CD14-positive monocyte (primary cell): ENCODE measurements around the gene CHMP1A. TPM values are rescaled to one million over a fixed set of nuclear protein-coding genes. Genes with fewer than 3 reads are reported as not detected.

Experiments
- DNase-seq, 3 donors: peaks; one replicate each; pipeline ENCODE4 v3.0.0-alpha.2; 2011 to 2022
- H2AFZ ChIP-seq: 2 replicates; pipeline ENCODE4 v1.6.0; 2012; ENCODE audit warnings: mild to moderate bottlenecking, low read depth, low read length, inconsistent platforms; ENCODE audit not compliant: insufficient read depth, poor library complexity, severe bottlenecking
- H3K27ac ChIP-seq, 2 donors: 1 replicate in 1 of 2; 2 replicates in 1 of 2; pipeline ENCODE4 v1.5.1; 2012 to 2013; ENCODE audit warnings: low read length in 2 of 2, control low read depth in 1 of 2, inconsistent platforms in 1 of 2, low read depth in 1 of 2, mild to moderate bottlenecking in 1 of 2
- H3K27me3 ChIP-seq, 2 donors: one replicate each; pipeline versions ENCODE4 v1.6.0 to v1.6.1; 2011 to 2013; ENCODE audit warnings: low read length in 2 of 2; ENCODE audit not compliant: control insufficient read depth in 2 of 2, insufficient read depth in 2 of 2
- H3K36me3 ChIP-seq, 2 donors: replicated peaks in 1 of 2; 1 replicate in 1 of 2; 2 replicates in 1 of 2; pipeline versions ENCODE4 v1.5.1 to v1.6.1; 2012 to 2013; ENCODE audit warnings: low read length in 2 of 2, control low read depth in 1 of 2, inconsistent platforms in 1 of 2, mild to moderate bottlenecking in 1 of 2; ENCODE audit not compliant: insufficient read depth in 2 of 2, control insufficient read depth in 1 of 2
- H3K4me1 ChIP-seq, 2 donors: 1 replicate in 1 of 2; 2 replicates in 1 of 2; pipeline versions ENCODE4 v1.5.1 to v1.6.1; 2012 to 2013; ENCODE audit warnings: low read length in 2 of 2, control low read depth in 1 of 2, inconsistent platforms in 1 of 2, mild to moderate bottlenecking in 1 of 2, moderate library complexity in 1 of 2; ENCODE audit not compliant: insufficient read depth in 2 of 2, control insufficient read depth in 1 of 2
- H3K4me2 ChIP-seq: replicated peaks from 2 replicates; pipeline ENCODE3; 2012; ENCODE audit warnings: low read length, moderate library complexity, mild to moderate bottlenecking; ENCODE audit not compliant: poor library complexity, severe bottlenecking; ENCODE audit errors: extremely low read depth
- H3K4me3 ChIP-seq, 3 experiments: fragments of 200-600 bp in 1 of 3; sonication (generic) in 1 of 3; replicated peaks in 1 of 3; 1 replicate in 2 of 3; 2 replicates in 1 of 3; pipeline ENCODE4 v1.5.1; 2011 to 2013; ENCODE audit warnings: low read length in 3 of 3, mild to moderate bottlenecking in 3 of 3, control low read depth in 2 of 3, low read depth in 2 of 3, inconsistent platforms in 1 of 3, moderate library complexity in 1 of 3
- H3K79me2 ChIP-seq: 2 replicates; pipeline ENCODE4 v1.6.0; 2012; ENCODE audit warnings: mild to moderate bottlenecking, control low read depth, inconsistent platforms, low read length, moderate library complexity; ENCODE audit not compliant: insufficient read depth
- H3K9ac ChIP-seq: 2 replicates; pipeline ENCODE4 v1.6.0; 2017; ENCODE audit warnings: low read length, mild to moderate bottlenecking; ENCODE audit not compliant: insufficient read depth, poor library complexity, severe bottlenecking
- H3K9me3 ChIP-seq, 2 donors: replicated peaks in 1 of 2; 1 replicate in 1 of 2; 2 replicates in 1 of 2; pipeline versions ENCODE4 v1.5.1 to v1.6.1; 2012 to 2013; ENCODE audit warnings: low read length in 2 of 2, control low read depth in 1 of 2; ENCODE audit not compliant: control insufficient read depth in 1 of 2, insufficient read depth in 1 of 2
- H4K20me1 ChIP-seq: 2 replicates; pipeline ENCODE4 v1.6.0; 2012; ENCODE audit warnings: mild to moderate bottlenecking, low read length, control low read depth, moderate library complexity; ENCODE audit not compliant: insufficient read depth
- H3K27ac Mint-ChIP-seq, 7 donors: one replicate each; pipeline ENCODE4 v1.8.0; 2020; ENCODE audit warnings: mild to moderate bottlenecking in 7 of 7, mixed read lengths in 7 of 7, moderate library complexity in 6 of 7, inconsistent platforms in 2 of 7
- H3K27me3 Mint-ChIP-seq, 3 donors: one replicate each; pipeline ENCODE4 v1.8.0; 2021 to 2022; ENCODE audit warnings: low read depth in 3 of 3, mild to moderate bottlenecking in 3 of 3, mixed read lengths in 3 of 3, moderate library complexity in 3 of 3, inconsistent platforms in 1 of 3
- H3K36me3 Mint-ChIP-seq, 2 donors: one replicate each; pipeline ENCODE4 v1.8.0; 2020; ENCODE audit warnings: mixed read lengths in 2 of 2, inconsistent platforms in 1 of 2, mild to moderate bottlenecking in 1 of 2
- H3K4me1 Mint-ChIP-seq: one replicate; pipeline ENCODE4 v1.8.0; 2020; ENCODE audit warnings: mild to moderate bottlenecking, mixed read lengths
- H3K4me3 Mint-ChIP-seq, 2 donors: one replicate each; pipeline ENCODE4 v1.8.0; 2020; ENCODE audit warnings: mild to moderate bottlenecking in 2 of 2, mixed read lengths in 2 of 2, moderate library complexity in 1 of 2
- H3K9me3 Mint-ChIP-seq, 7 donors: one replicate each; pipeline ENCODE4 v1.8.0; 2020 to 2022; ENCODE audit warnings: mixed read lengths in 7 of 7, mild to moderate bottlenecking in 6 of 7, moderate library complexity in 6 of 7, inconsistent platforms in 2 of 7
- WGBS: methylation state at CpG from one replicate; pipeline ENCODE4 v1.1.5; 2013; ENCODE audit warnings: missing lambda C conversion rate; ENCODE audit not compliant: insufficient coverage; 5-methylcytosine and 5-hydroxymethylcytosine counted together
- intact Hi-C, 2 donors: fragments of 100-400 bp; cut with micrococcal nuclease; formaldehyde crosslinking; loops; one replicate each; pipeline versions ENCODE4 v1.15.0 to v1.15.1; 2023
- polyA plus RNA-seq, 3 donors: library from polyadenylated mRNA; depleted of rRNA in 1 of 3; unstranded in 2 of 3; stranded (reverse) in 1 of 3; fragments of 300-500 nt in 2 of 3; fragments of >200 nt in 1 of 3; fragmentation: Illumina TruSeq in 2 of 3; gene quantifications; 1 replicate in 2 of 3; 2 replicates in 1 of 3; pipeline ENCODE4 v1.2.3, GENCODE V29; 2012 to 2021
- TF ChIP-seq, protein P1 (sequence below): fragments of 200-600 bp; IDR thresholded peaks from one replicate; pipeline ENCODE4 v1.8.0; 2022; ENCODE audit warnings: antibody characterized with exemption, mild to moderate bottlenecking

Gene CHMP1A
- polyA plus RNA-seq, 3 donors, result 57.3 to 85.7 (median 76.6) TPM

DNA sequence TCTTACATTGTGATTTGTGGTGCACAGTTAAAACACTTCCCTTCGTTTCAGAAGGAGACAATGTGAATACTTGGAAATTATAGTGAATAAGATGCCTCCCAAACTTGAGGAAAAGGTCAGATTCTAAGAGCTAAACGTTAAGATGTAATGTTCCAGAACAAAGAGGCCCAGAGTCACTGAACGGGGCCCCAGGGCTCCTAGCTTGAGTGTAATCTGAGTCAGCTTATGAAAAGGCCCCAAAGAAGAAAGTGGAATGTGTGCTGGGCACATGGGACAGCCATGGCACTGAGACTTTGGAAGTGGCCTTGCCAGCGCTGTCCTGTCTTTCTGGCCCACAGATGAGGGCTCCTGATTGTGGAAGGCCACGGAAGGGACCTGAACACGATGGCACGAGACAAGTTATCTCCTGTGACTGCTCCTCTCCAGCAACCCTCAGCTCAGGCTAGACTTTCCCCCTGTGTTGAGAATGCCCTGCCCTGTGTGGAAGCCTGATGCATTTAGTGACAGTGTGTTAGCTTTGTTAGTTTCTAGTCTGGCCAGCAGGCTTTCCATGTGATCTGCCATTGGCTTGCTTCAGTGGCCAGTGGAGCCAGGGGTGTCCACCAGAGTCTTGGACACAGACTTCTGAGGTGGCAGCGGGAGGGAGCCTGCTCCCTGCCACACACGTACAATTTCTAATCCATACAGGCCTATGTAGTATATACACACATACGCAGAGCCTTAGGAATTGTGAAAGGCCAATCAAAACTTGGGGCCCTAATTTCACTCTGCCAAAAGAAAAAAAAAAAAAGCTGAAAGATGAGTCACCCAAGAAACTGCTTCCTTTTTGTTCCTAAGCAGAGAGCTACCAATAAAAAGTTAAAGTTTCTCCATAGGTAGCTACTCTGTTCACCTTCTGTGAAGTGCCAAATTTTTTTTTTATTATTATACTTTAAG lies 13.3 kb upstream of the CHMP1A start:
- Mint-ChIP-seq H3K27me3 (peaks cover 2 to 9% (median 7%) of the 10 kb centered on the region in 3 donors), H3K4me3 (no peak overlapping the region), H3K4me1 (peaks cover 12% of the 10 kb centered on the region), H3K36me3 (no peaks in the 10 kb centered on the region), H3K9me3 (peaks cover 6 to 18% (median 10%) of the 10 kb centered on the region in 7 donors), H3K27ac (peak overlapping the region in 2 of 7 donors; percentile 7 to 10)
- no peaks in the 10 kb centered on the region for H4K20me1 ChIP-seq
- no peak overlapping the region for H3K4me2 ChIP-seq
- TF ChIP-seq, protein P1, sequence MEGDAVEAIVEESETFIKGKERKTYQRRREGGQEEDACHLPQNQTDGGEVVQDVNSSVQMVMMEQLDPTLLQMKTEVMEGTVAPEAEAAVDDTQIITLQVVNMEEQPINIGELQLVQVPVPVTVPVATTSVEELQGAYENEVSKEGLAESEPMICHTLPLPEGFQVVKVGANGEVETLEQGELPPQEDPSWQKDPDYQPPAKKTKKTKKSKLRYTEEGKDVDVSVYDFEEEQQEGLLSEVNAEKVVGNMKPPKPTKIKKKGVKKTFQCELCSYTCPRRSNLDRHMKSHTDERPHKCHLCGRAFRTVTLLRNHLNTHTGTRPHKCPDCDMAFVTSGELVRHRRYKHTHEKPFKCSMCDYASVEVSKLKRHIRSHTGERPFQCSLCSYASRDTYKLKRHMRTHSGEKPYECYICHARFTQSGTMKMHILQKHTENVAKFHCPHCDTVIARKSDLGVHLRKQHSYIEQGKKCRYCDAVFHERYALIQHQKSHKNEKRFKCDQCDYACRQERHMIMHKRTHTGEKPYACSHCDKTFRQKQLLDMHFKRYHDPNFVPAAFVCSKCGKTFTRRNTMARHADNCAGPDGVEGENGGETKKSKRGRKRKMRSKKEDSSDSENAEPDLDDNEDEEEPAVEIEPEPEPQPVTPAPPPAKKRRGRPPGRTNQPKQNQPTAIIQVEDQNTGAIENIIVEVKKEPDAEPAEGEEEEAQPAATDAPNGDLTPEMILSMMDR, result no peak
- no peaks in the 10 kb centered on the region for H3K27me3 ChIP-seq
- H2AFZ ChIP-seq, result no peak overlapping the region
- intact Hi-C loops, result no loop called here
- H3K79me2 ChIP-seq, result no peaks in the 10 kb centered on the region
- 96% methylated on average over 5 of the region's 10 CpGs for WGBS
- peaks cover 0 to 5% of the 10 kb centered on the region in 2 donors for H3K4me1 ChIP-seq
- peaks cover 0 to 10% of the 10 kb centered on the region in 2 donors for H3K9me3 ChIP-seq
- DNase-seq, result no peak
- no peaks in the 10 kb centered on the region for H3K36me3 ChIP-seq
- H3K9ac ChIP-seq, result no peak overlapping the region
- H3K27ac ChIP-seq, result no peak overlapping the region
- H3K4me3 ChIP-seq, result no peak overlapping the region

DNA sequence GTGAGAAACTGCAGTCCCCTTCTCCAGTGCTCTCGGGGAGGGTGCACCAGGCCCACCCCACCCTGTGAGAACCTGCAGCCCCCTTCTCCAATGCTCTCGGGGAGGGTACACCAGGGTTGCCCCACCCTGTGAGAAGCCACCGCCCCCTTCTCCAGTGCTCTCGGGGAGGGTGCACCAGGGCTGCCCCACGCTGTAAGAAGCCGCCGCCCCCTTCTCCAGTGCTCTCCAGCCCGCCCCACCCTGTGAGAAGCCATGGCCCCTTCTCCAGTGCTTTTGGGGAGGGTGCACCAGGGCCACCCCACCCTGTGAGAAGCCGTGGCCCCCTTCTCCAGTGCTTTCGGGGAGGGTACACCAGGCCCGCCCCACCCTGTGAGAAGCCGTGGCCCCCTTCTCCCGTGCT lies 12.2 kb upstream of the CHMP1A start:
- Histone ChIP-seq H3K9ac (no peak overlapping the region), H3K4me2 (no peak overlapping the region), H3K4me1 (peaks cover 0 to 5% of the 10 kb centered on the region in 2 donors), H3K79me2 (no peaks in the 10 kb centered on the region), H3K9me3 (peaks cover 0 to 10% of the 10 kb centered on the region in 2 donors), H3K27me3 (no peaks in the 10 kb centered on the region), H3K27ac (no peak overlapping the region), H4K20me1 (no peaks in the 10 kb centered on the region), H3K36me3 (no peaks in the 10 kb centered on the region), H3K4me3 (no peak overlapping the region), H2AFZ (no peak overlapping the region)
- peaks cover 5 to 14% (median 11%) of the 10 kb centered on the region in 7 donors for H3K9me3 Mint-ChIP-seq
- DNase-seq, result no peak
- H3K27me3 Mint-ChIP-seq, result peaks cover 2 to 9% (median 5%) of the 10 kb centered on the region in 3 donors
- no peak overlapping the region for H3K4me3 Mint-ChIP-seq
- peaks cover 12% of the 10 kb centered on the region for H3K4me1 Mint-ChIP-seq
- H3K27ac Mint-ChIP-seq, result no peak overlapping the region
- intact Hi-C loops, result no loop called here
- 98% methylated on average over 8 of the region's 13 CpGs for WGBS
- peaks cover 0 to 4% of the 10 kb centered on the region in 2 donors for H3K36me3 Mint-ChIP-seq
- TF ChIP-seq, protein P1, result no peak
